Left lung (tissue), 10 donors: ENCODE measurements around the gene HP. TPM values are rescaled to one million over a fixed set of nuclear protein-coding genes. Genes with fewer than 3 reads are reported as not detected.

ENCODE experiments used
- ATAC-seq: fragments of 200-7000 bp; cut with Tn5 transposase; one replicate; pipeline ENCODE4 v1.9.1; 2020; ENCODE audit warnings: moderate library complexity
- DNase-seq, 4 donors: peaks; one replicate each; pipeline ENCODE4 v3.0.0-alpha.2; 2013 to 2020
- H3K27ac ChIP-seq, 2 donors: fragments of 200-600 bp; sonication (generic) in 1 of 2; one replicate each; pipeline versions ENCODE4 v1.5.0 to v1.8.0; 2020 to 2021
- H3K27me3 ChIP-seq, 2 donors: fragments of 200-600 bp; sonication (generic) in 1 of 2; one replicate each; pipeline versions ENCODE4 v1.5.0 to v1.8.0; 2020 to 2021
- H3K36me3 ChIP-seq, 2 donors: fragments of 200-600 bp; sonication (generic) in 1 of 2; one replicate each; pipeline versions ENCODE4 v1.5.0 to v1.8.0; 2020 to 2021
- H3K4me1 ChIP-seq, 2 donors: fragments of 200-600 bp; one replicate each; pipeline ENCODE4 v1.8.0; 2021
- H3K4me3 ChIP-seq, 2 donors: fragments of 200-600 bp; sonication (generic) in 1 of 2; one replicate each; pipeline versions ENCODE4 v1.5.0 to v1.8.0; 2020 to 2021; ENCODE audit warnings: mild to moderate bottlenecking in 1 of 2
- H3K9me3 ChIP-seq, 2 donors: fragments of 200-600 bp; sonication (generic) in 1 of 2; one replicate each; pipeline versions ENCODE4 v1.5.0 to v1.8.0; 2020 to 2021
- CTCF ChIP-seq, 2 donors: fragments of 200-600 bp; sonication (generic) in 1 of 2; IDR thresholded peaks; one replicate each; pipeline versions ENCODE4 v1.5.0 to v1.8.0; 2021; ENCODE audit warnings: antibody characterized with exemption in 2 of 2
- intact Hi-C, 2 donors: fragments of 100-400 bp; cut with DNase I; formaldehyde crosslinking; loops; one replicate each; pipeline versions ENCODE4 v1.11.2 to v1.14.2; 2022
- polyA plus RNA-seq, 6 donors: library from polyadenylated mRNA; unstranded; fragments of 120-200 nt; gene quantifications; one replicate each; pipeline ENCODE4 v1.2.1, GENCODE V29; 2013; ENCODE audit not compliant: insufficient read length in 6 of 6
- total RNA-seq, 2 donors: library from RNA; stranded (reverse); fragmentation: NEBNext Ultra II Directional; extraction: Animal tissue kit (Norgen Biotek cat#: 25700); gene quantifications; one replicate each; pipeline ENCODE4 v1.2.1, GENCODE V29; 2021
- donor health status: DM: no; HTN: yes; CAD: no.
- donor health status: DM: no; HTN: no; CAD: no.

The HP gene
- total and polyA plus RNA-seq, 8 donors = 0.46 to 127 (median 1.5) TPM

DNA sequence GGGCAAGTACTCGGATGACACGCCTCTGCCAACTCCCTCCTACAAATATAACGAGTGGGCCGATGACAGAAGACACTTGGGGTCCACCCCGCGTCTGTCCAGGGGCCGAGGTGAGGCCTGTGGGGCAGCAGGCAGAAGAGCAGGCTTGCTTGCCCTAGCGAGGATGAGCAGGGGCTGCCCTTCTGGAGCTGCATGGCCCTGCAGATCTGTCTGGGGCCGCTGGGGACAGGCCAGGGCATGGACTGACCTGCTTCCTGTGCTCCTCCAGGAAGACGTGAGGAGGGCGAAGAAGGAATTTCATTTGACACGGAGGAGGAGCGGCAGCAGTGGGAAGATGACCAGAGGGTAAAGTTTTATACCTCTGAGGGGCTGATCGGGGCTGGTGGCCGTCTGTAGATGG lies 44.6 kb downstream of the HP start:
- H3K27ac ChIP-seq = no peak overlapping the region
- DNase-seq = no peak
- TF ChIP-seq CTCF (IDR thresholded peaks at IDR 0.05) = no peak
- no peaks in the 10 kb centered on the region for H3K27me3 ChIP-seq
- intact Hi-C loops = loop anchor here in 1 of 2 donors (10.0 kb wide), 1 partner anchor 84 kb away; no protein-coding TSS in a partner anchor
- peaks cover 0 to 80% of the 10 kb centered on the region in 2 donors for H3K36me3 ChIP-seq
- H3K9me3 ChIP-seq = no peaks in the 10 kb centered on the region
- H3K4me1 ChIP-seq = peaks cover 11 to 24% of the 10 kb centered on the region in 2 donors
- no peak overlapping the region for H3K4me3 ChIP-seq
- no peak for ATAC-seq

DNA sequence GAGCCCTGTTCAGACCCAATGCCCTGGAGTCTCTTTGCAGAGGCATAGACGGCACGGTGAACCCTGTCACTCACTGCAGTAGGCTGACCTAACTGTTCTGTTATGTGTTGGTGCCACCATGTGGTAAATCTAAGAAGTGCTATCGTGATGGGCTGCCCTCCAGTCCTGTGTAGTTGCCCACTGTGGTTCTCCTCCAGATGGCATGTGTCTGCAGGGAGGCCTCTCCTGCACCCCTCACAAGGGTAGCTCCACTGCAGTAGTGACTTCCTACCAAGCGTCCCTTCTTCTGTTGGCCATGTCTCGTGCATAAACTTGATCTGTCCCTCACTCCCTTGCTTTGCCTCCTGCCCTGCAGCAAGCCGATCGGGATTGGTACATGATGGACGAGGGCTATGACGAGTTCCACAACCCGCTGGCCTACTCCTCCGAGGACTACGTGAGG lies 45.1 kb downstream of the HP start:
- Histone ChIP-seq H3K4me1 (peaks cover 10 to 22% of the 10 kb centered on the region in 2 donors), H3K27ac (no peak overlapping the region), H3K27me3 (no peaks in the 10 kb centered on the region), H3K4me3 (no peak overlapping the region), H3K36me3 (peaks cover 2 to 85% of the 10 kb centered on the region in 2 donors), H3K9me3 (no peaks in the 10 kb centered on the region)
- peak in 2 of 4 donors; percentile 15 to 38 for DNase-seq
- peak; percentile 91 for ATAC-seq
- intact Hi-C loops = loop anchor here in 1 of 2 donors (10.0 kb wide), 1 partner anchor 85 kb away; no protein-coding TSS in a partner anchor
- TF ChIP-seq CTCF (IDR thresholded peaks at IDR 0.05) = peak; percentile 24 to 64

GRCh38 chr16:72101195-72101594 lies 46.9 kb downstream of the HP start:
- Histone ChIP-seq H3K27me3 (no peaks in the 10 kb centered on the region), H3K4me1 (peaks cover 0 to 4% of the 10 kb centered on the region in 2 donors), H3K4me3 (no peak overlapping the region), H3K9me3 (no peaks in the 10 kb centered on the region), H3K27ac (no peak overlapping the region), H3K36me3 (peaks cover 4 to 100% of the 10 kb centered on the region in 2 donors)
- TF ChIP-seq CTCF (IDR thresholded peaks at IDR 0.05) = no peak
- intact Hi-C loops = no loop called here
- DNase-seq = no peak
- ATAC-seq = no peak

- DNase-seq (no peak), ATAC-seq (no peak)
- intact Hi-C loops = no loop called here
- Histone ChIP-seq H3K9me3 (no peaks in the 10 kb centered on the region), H3K4me1 (no peaks in the 10 kb centered on the region), H3K36me3 (peaks cover 4 to 100% of the 10 kb centered on the region in 2 donors), H3K4me3 (no peak overlapping the region), H3K27me3 (no peaks in the 10 kb centered on the region), H3K27ac (no peak overlapping the region)
- TF ChIP-seq CTCF (IDR thresholded peaks at IDR 0.05) = no peak
Measured at GRCh38 chr16:72104905-72105304, 50.6 kb downstream of the HP start.

DNA sequence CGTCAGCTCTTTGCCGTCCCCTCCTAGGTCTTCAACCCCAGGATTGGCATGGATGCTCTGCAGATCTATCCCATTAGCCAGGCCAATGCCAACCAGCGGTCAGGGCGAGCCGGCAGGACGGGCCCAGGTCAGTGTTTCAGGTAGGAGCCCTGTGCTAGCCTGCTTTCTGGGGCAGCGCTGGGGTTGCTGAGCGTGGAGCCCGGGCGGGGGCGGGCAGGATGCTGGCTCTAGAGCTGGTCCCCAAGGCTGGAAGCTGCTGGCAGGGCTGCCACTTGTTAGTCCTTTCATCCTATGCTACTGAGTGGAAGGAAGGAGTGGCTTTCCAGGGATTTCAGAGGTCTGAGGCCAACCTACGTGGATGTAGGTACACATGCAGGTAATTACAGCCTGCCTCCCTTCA lies 51.7 kb downstream of the HP start:
- no peak for TF ChIP-seq CTCF (IDR thresholded peaks at IDR 0.05)
- intact Hi-C loops = no loop called here
- Histone ChIP-seq H3K4me3 (no peak overlapping the region), H3K27me3 (no peaks in the 10 kb centered on the region), H3K9me3 (no peaks in the 10 kb centered on the region), H3K27ac (no peak overlapping the region), H3K36me3 (peaks cover 4 to 100% of the 10 kb centered on the region in 2 donors), H3K4me1 (no peaks in the 10 kb centered on the region)
- DNase-seq = no peak
- no peak for ATAC-seq
